B cell (primary cell): ENCODE data around the gene GNA12. TPM values are rescaled to one million over a fixed set of nuclear protein-coding genes. Genes with fewer than 3 reads are reported as not detected.

Source experiments
- ATAC-seq: fragments of 200-7000 bp; cut with Tn5 transposase; one replicate; pipeline ENCODE4 v1.10.0; 2021; ENCODE audit warnings: low read depth, mild to moderate bottlenecking, moderate number of reproducible peaks, moderate library complexity
- CTCF ChIA-PET: fragments of 350-600 bp; sonication (Branson Sonifier 250); formaldehyde crosslinking; loops from one replicate; lab custom pipeline; 2021; ENCODE audit warnings: antibody characterized with exemption, inconsistent platforms; lab: Charles Lee
- POLR2A ChIA-PET: fragments of 350-600 bp; sonication (Branson Sonifier 250); formaldehyde crosslinking; loops from one replicate; lab custom pipeline; 2021; ENCODE audit warnings: antibody characterized with exemption; lab: Charles Lee
- DNase-seq: peaks from one replicate; pipeline ENCODE4 v3.0.0; 2013
- H2AFZ ChIP-seq: 2 replicates; pipeline ENCODE4 v1.6.1; 2012; ENCODE audit warnings: mild to moderate bottlenecking, low read depth, low read length; ENCODE audit not compliant: insufficient read depth, poor library complexity, severe bottlenecking
- H3K27ac ChIP-seq, 2 donors: 1 replicate in 1 of 2; 2 replicates in 1 of 2; pipeline ENCODE4 v1.5.1; 2012 to 2013; ENCODE audit warnings: low read length in 2 of 2, mild to moderate bottlenecking in 2 of 2, moderate library complexity in 1 of 2
- H3K27me3 ChIP-seq, 4 experiments: fragments of 200-600 bp in 1 of 4; sonication (generic) in 1 of 4; replicated peaks in 1 of 4; 1 replicate in 2 of 4; 2 replicates in 2 of 4; pipeline versions ENCODE4 v1.6.1 to v1.7.0; 2013 to 2016; ENCODE audit warnings: low read length in 3 of 4, mild to moderate bottlenecking in 2 of 4, mixed read lengths in 1 of 4, moderate library complexity in 1 of 4; ENCODE audit not compliant: insufficient read depth in 4 of 4, control insufficient read depth in 3 of 4; ENCODE audit errors: control extremely low read depth in 1 of 4
- H3K36me3 ChIP-seq, 2 experiments: replicated peaks in 1 of 2; 1 replicate in 1 of 2; 2 replicates in 1 of 2; pipeline versions ENCODE4 v1.6.1 to v1.7.1; 2013; ENCODE audit warnings: low read length in 1 of 2; ENCODE audit not compliant: insufficient read depth in 2 of 2, control insufficient read depth in 1 of 2; ENCODE audit errors: control extremely low read depth in 1 of 2, extremely low read depth in 1 of 2
- H3K4me1 ChIP-seq, 2 donors: fragments of 200-600 bp in 1 of 2; sonication (generic) in 1 of 2; 1 replicate in 1 of 2; 2 replicates in 1 of 2; pipeline versions ENCODE4 v1.5.1 to v1.6.1; 2013 to 2017; ENCODE audit warnings: low read length in 2 of 2; ENCODE audit not compliant: control insufficient read depth in 2 of 2, insufficient read depth in 2 of 2
- H3K4me2 ChIP-seq: replicated peaks from 2 replicates; pipeline ENCODE3; 2012; ENCODE audit warnings: mild to moderate bottlenecking, low read depth, low read length; ENCODE audit not compliant: poor library complexity, severe bottlenecking
- H3K4me3 ChIP-seq, 5 experiments: fragments of 200-600 bp in 1 of 5; sonication (generic) in 1 of 5; 1 replicate in 3 of 5; 2 replicates in 2 of 5; pipeline versions ENCODE4 v1.5.1 to v1.7.0; 2011 to 2016; ENCODE audit warnings: low read length in 4 of 5, mild to moderate bottlenecking in 4 of 5, low read depth in 2 of 5, control low read depth in 1 of 5, moderate library complexity in 1 of 5; ENCODE audit not compliant: insufficient read depth in 1 of 5; ENCODE audit errors: control extremely low read depth in 1 of 5, extremely low read depth in 1 of 5
- H3K79me2 ChIP-seq: fragments of 200-600 bp; sonication (generic); one replicate; pipeline ENCODE4 v1.6.0; 2016; ENCODE audit warnings: low read length; ENCODE audit not compliant: control insufficient read depth, insufficient read depth
- H3K9ac ChIP-seq: fragments of 200-600 bp; sonication (generic); 2 replicates; pipeline ENCODE4 v1.6.1; 2017; ENCODE audit warnings: mild to moderate bottlenecking, low read length, moderate library complexity
- H3K9me3 ChIP-seq, 3 donors: one replicate each; pipeline versions ENCODE4 v1.6.1 to v1.7.1; 2013; ENCODE audit warnings: low read length in 2 of 3; ENCODE audit not compliant: control insufficient read depth in 2 of 3, insufficient read depth in 1 of 3; ENCODE audit errors: control extremely low read depth in 1 of 3
- H4K20me1 ChIP-seq: 2 replicates; pipeline ENCODE4 v1.6.0; 2012; ENCODE audit warnings: mild to moderate bottlenecking, low read length; ENCODE audit not compliant: insufficient read depth, control insufficient read depth, poor library complexity, severe bottlenecking
- H3K27ac Mint-ChIP-seq: one replicate; pipeline ENCODE4 v1.8.0; 2021; ENCODE audit warnings: mixed read lengths
- H3K27me3 Mint-ChIP-seq: one replicate; pipeline ENCODE4 v1.8.0; 2021; ENCODE audit warnings: mixed read lengths
- H3K4me1 Mint-ChIP-seq: one replicate; pipeline ENCODE4 v1.8.0; 2021; ENCODE audit warnings: mixed read lengths
- H3K4me3 Mint-ChIP-seq: one replicate; pipeline ENCODE4 v1.8.0; 2021; ENCODE audit warnings: mixed read lengths
- H3K9me3 Mint-ChIP-seq: one replicate; pipeline ENCODE4 v1.8.0; 2022; ENCODE audit warnings: mixed read lengths; ENCODE audit not compliant: insufficient read depth
- EZH2 ChIP-seq: IDR thresholded peaks from 2 replicates; pipeline ENCODE4 v1.6.1; 2012; ENCODE audit warnings: borderline replicate concordance, low read depth, mild to moderate bottlenecking, moderate library complexity, low read length; ENCODE audit not compliant: insufficient read depth, poor library complexity, severe bottlenecking
- WGBS: methylation state at CpG from one replicate; pipeline ENCODE4 v1.1.5; 2013; ENCODE audit warnings: missing lambda C conversion rate; ENCODE audit not compliant: insufficient coverage; 5-methylcytosine and 5-hydroxymethylcytosine counted together
- intact Hi-C: fragments of 100-400 bp; cut with micrococcal nuclease; formaldehyde crosslinking; loops from one replicate; pipeline ENCODE4 v1.10.0; 2022
- polyA plus RNA-seq: library from polyadenylated mRNA; depleted of rRNA; stranded (reverse); fragments of >200 nt; gene quantifications from 2 replicates; pipeline ENCODE4 v1.2.3, GENCODE V29; 2012
- total RNA-seq, 2 donors: library from RNA; stranded (reverse); fragments of 120-200 nt in 1 of 2; gene quantifications; 1 replicate in 1 of 2; 2 replicates in 1 of 2; pipeline versions ENCODE4 v1.2.3 to v1.2.4, GENCODE V29; 2013 to 2022
- TF ChIP-seq, protein P1 (sequence below): fragments of 200-600 bp; IDR thresholded peaks from one replicate; pipeline ENCODE4 v1.8.0; 2022; ENCODE audit warnings: antibody characterized with exemption, mild to moderate bottlenecking

The GNA12 gene
- total and polyA plus RNA-seq, 2 donors (not counting 1 experiment from before 2014, with no cell fraction given) = 34.6 to 110 TPM

DNA sequence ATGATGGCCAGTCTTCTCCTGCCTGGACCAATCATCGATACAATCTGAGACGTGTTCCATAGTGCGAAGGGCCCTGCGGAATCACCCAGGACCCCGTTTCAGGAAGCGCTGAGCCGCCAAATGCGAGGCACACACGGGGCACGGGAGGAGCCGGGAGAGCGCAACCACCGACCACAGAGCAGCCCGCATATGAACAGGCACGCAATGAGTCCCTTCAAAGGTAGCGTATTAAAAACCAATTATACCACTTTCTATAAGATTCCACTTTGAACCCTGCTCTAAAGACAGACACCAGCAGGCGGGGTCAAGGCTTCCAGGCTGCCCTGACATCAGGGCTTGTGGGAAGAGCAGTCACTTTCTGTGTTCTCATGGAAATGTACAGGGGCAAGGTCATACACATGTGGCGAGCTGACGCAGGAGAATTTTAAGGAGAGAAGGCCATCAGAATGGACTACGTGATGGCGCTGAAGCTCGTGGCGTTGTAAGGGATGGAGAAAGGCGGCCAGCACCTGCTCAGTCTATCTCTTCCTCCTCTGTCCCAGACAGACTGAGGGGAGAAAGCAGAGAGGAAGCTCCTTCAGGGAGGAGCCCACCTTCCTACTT is 109.9 kb downstream of the GNA12 start:
- 30% methylated on average over 22 of the region's 24 CpGs for WGBS
- H3K27me3 Mint-ChIP-seq = no peaks in the 10 kb centered on the region
- Histone ChIP-seq H4K20me1 (peaks cover 54% of the 10 kb centered on the region), H3K27me3 (no peaks in the 10 kb centered on the region), H3K36me3 (peaks cover 0 to 41% of the 10 kb centered on the region in 2 experiments), H3K79me2 (peaks cover 15% of the 10 kb centered on the region), H3K9me3 (no peaks in the 10 kb centered on the region), H3K9ac (peak overlapping the region; percentile 16), H3K4me2 (peak overlapping the region; percentile 70), H3K27ac (no peak overlapping the region), H2AFZ (peak overlapping the region; percentile 18), H3K4me1 (peaks cover 41 to 57% of the 10 kb centered on the region in 2 donors), H3K4me3 (peak overlapping the region in 1 of 5 experiments; percentile 10)
- H3K27ac Mint-ChIP-seq = peak overlapping the region; percentile 65
- TF ChIP-seq EZH2 = no peak
- TF ChIP-seq, protein P1, sequence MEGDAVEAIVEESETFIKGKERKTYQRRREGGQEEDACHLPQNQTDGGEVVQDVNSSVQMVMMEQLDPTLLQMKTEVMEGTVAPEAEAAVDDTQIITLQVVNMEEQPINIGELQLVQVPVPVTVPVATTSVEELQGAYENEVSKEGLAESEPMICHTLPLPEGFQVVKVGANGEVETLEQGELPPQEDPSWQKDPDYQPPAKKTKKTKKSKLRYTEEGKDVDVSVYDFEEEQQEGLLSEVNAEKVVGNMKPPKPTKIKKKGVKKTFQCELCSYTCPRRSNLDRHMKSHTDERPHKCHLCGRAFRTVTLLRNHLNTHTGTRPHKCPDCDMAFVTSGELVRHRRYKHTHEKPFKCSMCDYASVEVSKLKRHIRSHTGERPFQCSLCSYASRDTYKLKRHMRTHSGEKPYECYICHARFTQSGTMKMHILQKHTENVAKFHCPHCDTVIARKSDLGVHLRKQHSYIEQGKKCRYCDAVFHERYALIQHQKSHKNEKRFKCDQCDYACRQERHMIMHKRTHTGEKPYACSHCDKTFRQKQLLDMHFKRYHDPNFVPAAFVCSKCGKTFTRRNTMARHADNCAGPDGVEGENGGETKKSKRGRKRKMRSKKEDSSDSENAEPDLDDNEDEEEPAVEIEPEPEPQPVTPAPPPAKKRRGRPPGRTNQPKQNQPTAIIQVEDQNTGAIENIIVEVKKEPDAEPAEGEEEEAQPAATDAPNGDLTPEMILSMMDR = no peak
- no peak for DNase-seq
- no peak for ATAC-seq
- ChIA-PET CTCF (interaction anchor here (1.4 to 1.9 kb wide), 4 partner anchors 13 to 51 kb away, joined by 3 to 8 read pairs (median 6); no protein-coding TSS in a partner anchor), POLR2A (interaction anchor here (1.1 kb wide), 1 partner anchor 16 kb away, joined by 3 read pairs; no protein-coding TSS in a partner anchor)
- H3K9me3 Mint-ChIP-seq = no peaks in the 10 kb centered on the region
- H3K4me3 Mint-ChIP-seq = peak overlapping the region; percentile 81
- peaks cover 53% of the 10 kb centered on the region for H3K4me1 Mint-ChIP-seq
- intact Hi-C loops = loop anchor here (2.0 kb wide), 1 partner anchor 15 kb away; no protein-coding TSS in a partner anchor

DNA sequence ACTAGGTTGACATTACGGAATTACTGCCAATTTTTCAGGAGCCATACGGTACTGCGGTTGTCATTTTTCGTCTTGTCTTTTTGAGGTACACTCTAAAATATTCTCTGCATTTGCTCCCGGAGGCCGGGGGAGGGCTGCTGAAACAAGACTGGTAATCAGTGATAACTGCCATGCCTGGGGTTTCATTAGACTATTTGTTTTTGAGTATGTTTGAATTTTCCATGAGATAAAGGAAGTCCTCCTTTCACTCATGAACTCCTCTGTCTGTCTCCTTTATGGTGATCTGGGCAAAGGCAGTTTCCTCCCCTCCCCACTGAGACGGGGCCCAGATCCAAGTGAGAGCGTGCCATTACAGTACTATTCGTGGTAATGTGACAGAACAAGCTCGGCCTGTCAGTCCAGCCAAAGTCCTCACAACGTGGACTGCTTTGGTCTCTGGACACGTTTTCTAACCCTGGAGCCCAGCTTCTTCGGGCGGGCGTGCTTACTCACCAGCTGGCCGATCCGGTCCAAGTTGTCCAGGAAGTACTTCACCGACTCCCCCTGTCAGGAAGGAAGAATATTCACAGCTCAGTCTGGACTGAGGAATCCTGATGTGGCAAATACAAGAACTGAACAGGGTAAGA is 111.0 kb downstream of the GNA12 start:
- no peaks in the 10 kb centered on the region for H3K27me3 Mint-ChIP-seq
- H3K27ac Mint-ChIP-seq = peak overlapping the region; percentile 33
- WGBS = 42% methylated on average over 16 of the region's 18 CpGs
- Histone ChIP-seq H3K9ac (no peak overlapping the region), H3K27me3 (no peaks in the 10 kb centered on the region), H3K4me3 (no peak overlapping the region), H3K4me1 (peaks cover 37 to 48% of the 10 kb centered on the region in 2 donors), H3K36me3 (peaks cover 0 to 40% of the 10 kb centered on the region in 2 experiments), H3K27ac (no peak overlapping the region), H2AFZ (no peak overlapping the region), H4K20me1 (peaks cover 60% of the 10 kb centered on the region), H3K79me2 (peaks cover 13% of the 10 kb centered on the region), H3K4me2 (no peak overlapping the region), H3K9me3 (no peaks in the 10 kb centered on the region)
- no peak for DNase-seq
- intact Hi-C loops = no loop called here
- peaks cover 45% of the 10 kb centered on the region for H3K4me1 Mint-ChIP-seq
- no peak for ATAC-seq
- CTCF ChIA-PET = interaction anchor here (0.9 to 1.7 kb wide), 2 partner anchors 14 to 16 kb away, joined by 3 to 7 read pairs; no protein-coding TSS in a partner anchor
- POLR2A ChIA-PET = no interaction called here
- H3K4me3 Mint-ChIP-seq = peak overlapping the region; percentile 11
- H3K9me3 Mint-ChIP-seq = no peaks in the 10 kb centered on the region
- TF ChIP-seq, protein P1 = no peak
